SK-N-SH (cell line): ENCODE results near the gene HOXA6. TPM values are rescaled to one million over a fixed set of nuclear protein-coding genes. Genes with fewer than 3 reads are reported as not detected.

Source experiments
- CTCF ChIA-PET: fragments of 300-600, 350-600 bp; formaldehyde crosslinking; extraction: SDS; loops from one replicate; lab custom pipeline; 2021; lab: Yijun Ruan, JAX
- POLR2A ChIA-PET: fragments of 350-600 bp; sonication (Branson Sonifier 250); formaldehyde crosslinking; extraction: SDS; loops from one replicate; lab custom pipeline; 2020; ENCODE audit warnings: antibody characterized with exemption, inconsistent platforms; lab: Yijun Ruan, JAX
- DNase-seq: peaks from one replicate; pipeline ENCODE4 v3.0.0; 2012
- H2AFZ ChIP-seq: fragments of 200-600 bp; sonication (generic); 2 replicates; pipeline ENCODE4 v1.8.1; 2016; ENCODE audit warnings: antibody characterized with exemption, mild to moderate bottlenecking, low read depth
- H3F3A ChIP-seq: fragments of 200-600 bp; sonication (generic); replicated peaks from 2 replicates; pipeline ENCODE3; 2016; ENCODE audit warnings: antibody characterized with exemption, mild to moderate bottlenecking; ENCODE audit not compliant: insufficient read depth
- H3K27ac ChIP-seq, 2 experiments: fragments of 200-500 bp in 1 of 2; fragments of 200-600 bp in 1 of 2; sonication (Bioruptor generic) in 1 of 2; sonication (generic), shearing (Covaris generic) in 1 of 2; 2 replicates each; pipeline versions ENCODE4 v1.5.1 to v1.6.1; 2014 to 2016; ENCODE audit warnings: low read depth in 2 of 2, inconsistent platforms in 1 of 2, low read length in 1 of 2, mild to moderate bottlenecking in 1 of 2, mixed read lengths in 1 of 2
- H3K27me3 ChIP-seq: fragments of 200-600 bp; sonication (generic), shearing (Covaris generic); 2 replicates; pipeline ENCODE4 v1.6.1; 2016; ENCODE audit warnings: mixed run types; ENCODE audit not compliant: insufficient read depth
- H3K36me3 ChIP-seq, 2 experiments: fragments of 200-500 bp in 1 of 2; fragments of 200-600 bp in 1 of 2; sonication (Bioruptor generic) in 1 of 2; sonication (generic) in 1 of 2; replicated peaks in 1 of 2; 2 replicates each; pipeline versions ENCODE3 to v1.5.1; 2014 to 2016; ENCODE audit warnings: low read length in 1 of 2, mild to moderate bottlenecking in 1 of 2; ENCODE audit not compliant: insufficient read depth in 2 of 2, control insufficient read depth in 1 of 2
- H3K4me1 ChIP-seq, 2 experiments: fragments of 200-500 bp in 1 of 2; fragments of 200-600 bp in 1 of 2; sonication (Bioruptor generic) in 1 of 2; sonication (generic), shearing (Covaris generic) in 1 of 2; 2 replicates each; pipeline versions ENCODE4 v1.5.1 to v1.6.1; 2014 to 2016; ENCODE audit warnings: low read depth in 1 of 2, low read length in 1 of 2, mixed run types in 1 of 2; ENCODE audit not compliant: insufficient read depth in 2 of 2, control insufficient read depth in 1 of 2
- H3K4me2 ChIP-seq: fragments of 200-600 bp; sonication (generic), shearing (Covaris generic); 2 replicates; pipeline ENCODE4 v1.6.1; 2017; ENCODE audit warnings: mixed run types
- H3K4me3 ChIP-seq, 2 experiments: fragments of 200-500 bp in 1 of 2; fragments of 200-600 bp in 1 of 2; sonication (Bioruptor generic) in 1 of 2; sonication (generic), shearing (Covaris generic) in 1 of 2; 2 replicates each; pipeline versions ENCODE4 v1.5.1 to v1.8.1; 2014 to 2016; ENCODE audit warnings: low read depth in 2 of 2, inconsistent platforms in 1 of 2, low read length in 1 of 2, mild to moderate bottlenecking in 1 of 2, mixed read lengths in 1 of 2, moderate library complexity in 1 of 2
- H3K79me2 ChIP-seq: fragments of 200-600 bp; sonication (generic); 2 replicates; pipeline ENCODE4 v1.8.1; 2017; ENCODE audit warnings: mild to moderate bottlenecking; ENCODE audit not compliant: insufficient read depth
- H3K9ac ChIP-seq: fragments of 200-600 bp; sonication (generic); 2 replicates; pipeline ENCODE4 v1.6.1; 2017; ENCODE audit warnings: mixed run types
- H3K9me2 ChIP-seq: fragments of 200-600 bp; sonication (generic); 2 replicates; pipeline ENCODE4 v1.6.1; 2017; ENCODE audit warnings: mixed run types
- H3K9me3 ChIP-seq: fragments of 200-600 bp; sonication (generic); 2 replicates; pipeline ENCODE4 v1.6.1; 2017; ENCODE audit warnings: mixed run types, mild to moderate bottlenecking, moderate library complexity
- H4K20me1 ChIP-seq: fragments of 200-600 bp; sonication (generic); 2 replicates; pipeline ENCODE4 v1.6.1; 2017; ENCODE audit warnings: mild to moderate bottlenecking, mixed run types; ENCODE audit not compliant: insufficient read depth
- EP300 ChIP-seq, 2 experiments: IDR thresholded peaks; 2 replicates each; pipeline versions ENCODE4 v1.4.0 to v1.6.1; 2012; ENCODE audit warnings: borderline replicate concordance in 1 of 2, low read depth in 1 of 2, low read length in 1 of 2
- EZH2phosphoT487 ChIP-seq: fragments of 200-600 bp; sonication (generic); IDR thresholded peaks from 2 replicates; pipeline ENCODE4 v1.6.1; 2017; ENCODE audit warnings: low read depth, mixed run types, mild to moderate bottlenecking, antibody characterized with exemption, moderate library complexity, borderline replicate concordance
- FOSL2 ChIP-seq: IDR thresholded peaks from 2 replicates; pipeline ENCODE4 v1.4.0; 2012; ENCODE audit warnings: low read depth, mild to moderate bottlenecking, moderate library complexity, borderline replicate concordance
- GABPA ChIP-seq: IDR thresholded peaks from 2 replicates; pipeline ENCODE4 v1.4.0; 2012; ENCODE audit warnings: low read depth, mild to moderate bottlenecking
- GATA2 ChIP-seq: sonication (generic); formaldehyde crosslinking; IDR thresholded peaks from 2 replicates; pipeline ENCODE4 v1.5.0; 2020; ENCODE audit warnings: mild to moderate bottlenecking, missing genetic modification reagents
- JUND ChIP-seq: IDR thresholded peaks from 2 replicates; pipeline ENCODE4 v1.4.0; 2012
- NFIC ChIP-seq: IDR thresholded peaks from 2 replicates; pipeline ENCODE4 v1.4.0; 2012; ENCODE audit warnings: borderline replicate concordance
- RAD21 ChIP-seq: IDR thresholded peaks from 2 replicates; pipeline ENCODE4 v1.6.1; 2012; ENCODE audit warnings: mild to moderate bottlenecking, low read length
- RFX5 ChIP-seq: IDR thresholded peaks from 2 replicates; pipeline ENCODE4 v1.6.1; 2012; ENCODE audit warnings: mild to moderate bottlenecking, improper control_type of control experiment, low read length
- RXRA ChIP-seq: IDR thresholded peaks from 2 replicates; pipeline ENCODE4 v1.4.0; 2012; ENCODE audit warnings: low read depth, mild to moderate bottlenecking, borderline replicate concordance
- SIN3A ChIP-seq: IDR thresholded peaks from 2 replicates; pipeline ENCODE4 v1.6.1; 2012; ENCODE audit warnings: low read depth, mild to moderate bottlenecking, low read length, moderate library complexity, borderline replicate concordance
- SMC3 ChIP-seq: IDR thresholded peaks from 2 replicates; pipeline ENCODE4 v1.6.1; 2012; ENCODE audit warnings: low read depth, low read length, improper control_type of control experiment
- TAF1 ChIP-seq: IDR thresholded peaks from 2 replicates; pipeline ENCODE4 v1.6.1; 2012; ENCODE audit warnings: low read depth, mild to moderate bottlenecking, low read length, moderate library complexity, borderline replicate concordance
- TEAD4 ChIP-seq: IDR thresholded peaks from 2 replicates; pipeline ENCODE4 v1.4.0; 2012; ENCODE audit warnings: mild to moderate bottlenecking, borderline replicate concordance; ENCODE audit not compliant: insufficient read depth
- YY1 ChIP-seq: IDR thresholded peaks from 2 replicates; pipeline ENCODE4 v1.4.0; 2012; ENCODE audit warnings: low read depth, mild to moderate bottlenecking
- WGBS: methylation state at CpG from one replicate; pipeline ENCODE4 v1.1.6; 2017; ENCODE audit warnings: low lambda C conversion rate; 5-methylcytosine and 5-hydroxymethylcytosine counted together
- polyA plus RNA-seq, 3 experiments: library from polyadenylated mRNA; depleted of rRNA; stranded (reverse); fragments of >200 nt; gene quantifications; 2 replicates each; pipeline ENCODE4 v1.2.3, GENCODE V29; 2012
- TF ChIP-seq, protein P1 (sequence below): IDR thresholded peaks from 2 replicates; pipeline ENCODE4 v1.4.0; 2012; ENCODE audit warnings: low read depth, borderline replicate concordance
- TF ChIP-seq, protein P2 (sequence below): IDR thresholded peaks from 2 replicates; pipeline ENCODE4 v1.4.0; 2012; ENCODE audit warnings: low read depth
- TF ChIP-seq, protein P3 (sequence below): IDR thresholded peaks from 2 replicates; pipeline ENCODE4 v1.4.0; 2012; ENCODE audit warnings: low read depth, borderline replicate concordance
- TF ChIP-seq, protein P4 (sequence below): IDR thresholded peaks from 2 replicates; pipeline ENCODE4; 2012

Gene HOXA6
- polyA plus RNA-seq, 1 of the 3 experiments (the other 2 are of a cell fraction): not detected

DNA sequence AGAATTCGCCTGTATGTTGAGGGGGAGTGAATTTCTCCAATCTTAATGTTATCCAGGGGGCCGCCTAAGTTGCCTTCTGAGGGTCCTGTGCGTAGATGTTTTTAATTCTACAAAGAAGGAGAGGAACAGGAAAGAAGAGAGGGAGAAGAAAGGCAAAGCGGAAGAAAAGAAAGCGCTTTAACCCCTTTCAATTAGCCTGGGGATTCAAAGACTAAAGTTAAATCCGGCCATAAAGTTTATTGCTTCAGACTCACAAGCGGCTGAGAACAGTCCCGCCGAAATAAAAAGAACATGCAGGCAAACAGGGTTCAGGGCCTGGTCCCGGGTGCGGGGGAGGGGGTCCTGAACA is 8.6 kb downstream of the HOXA6 start:
- Histone ChIP-seq H3K79me2 (no peaks in the 10 kb centered on the region), H2AFZ (no peak overlapping the region), H3K4me3 (no peak overlapping the region), H3K4me2 (no peak overlapping the region), H3K27me3 (peaks cover 100% of the 10 kb centered on the region), H3K4me1 (peaks cover 8 to 10% of the 10 kb centered on the region in 2 experiments; a peak in 1 of 4 replicates), H3F3A (no peaks in the 10 kb centered on the region), H3K27ac (no peak overlapping the region), H4K20me1 (no peaks in the 10 kb centered on the region), H3K9me2 (no peaks in the 10 kb centered on the region), H3K9me3 (no peaks in the 10 kb centered on the region), H3K9ac (no peak overlapping the region), H3K36me3 (no peaks in the 10 kb centered on the region)
- TF ChIP-seq RFX5 (no peak), RAD21 (no peak), SMC3 (no peak), YY1 (no peak), SIN3A (no peak), RXRA (no peak), TAF1 (no peak), TEAD4 (no peak), GABPA (no peak), EZH2phosphoT487 (no peak), NFIC (no peak), EP300 (IDR thresholded peaks at IDR 0.05; ENCODE audit: borderline replicate concordance in 1 of 2, low read depth in 1 of 2, low read length in 1 of 2) (no peak), FOSL2 (no peak), JUND (no peak), GATA2 (CRISPR knock-in tag) (no peak)
- TF ChIP-seq, protein P1, sequence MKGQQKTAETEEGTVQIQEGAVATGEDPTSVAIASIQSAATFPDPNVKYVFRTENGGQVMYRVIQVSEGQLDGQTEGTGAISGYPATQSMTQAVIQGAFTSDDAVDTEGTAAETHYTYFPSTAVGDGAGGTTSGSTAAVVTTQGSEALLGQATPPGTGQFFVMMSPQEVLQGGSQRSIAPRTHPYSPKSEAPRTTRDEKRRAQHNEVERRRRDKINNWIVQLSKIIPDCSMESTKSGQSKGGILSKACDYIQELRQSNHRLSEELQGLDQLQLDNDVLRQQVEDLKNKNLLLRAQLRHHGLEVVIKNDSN: no peak
- TF ChIP-seq, protein P2, sequence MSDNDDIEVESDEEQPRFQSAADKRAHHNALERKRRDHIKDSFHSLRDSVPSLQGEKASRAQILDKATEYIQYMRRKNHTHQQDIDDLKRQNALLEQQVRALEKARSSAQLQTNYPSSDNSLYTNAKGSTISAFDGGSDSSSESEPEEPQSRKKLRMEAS: no peak
- TF ChIP-seq, protein P3, sequence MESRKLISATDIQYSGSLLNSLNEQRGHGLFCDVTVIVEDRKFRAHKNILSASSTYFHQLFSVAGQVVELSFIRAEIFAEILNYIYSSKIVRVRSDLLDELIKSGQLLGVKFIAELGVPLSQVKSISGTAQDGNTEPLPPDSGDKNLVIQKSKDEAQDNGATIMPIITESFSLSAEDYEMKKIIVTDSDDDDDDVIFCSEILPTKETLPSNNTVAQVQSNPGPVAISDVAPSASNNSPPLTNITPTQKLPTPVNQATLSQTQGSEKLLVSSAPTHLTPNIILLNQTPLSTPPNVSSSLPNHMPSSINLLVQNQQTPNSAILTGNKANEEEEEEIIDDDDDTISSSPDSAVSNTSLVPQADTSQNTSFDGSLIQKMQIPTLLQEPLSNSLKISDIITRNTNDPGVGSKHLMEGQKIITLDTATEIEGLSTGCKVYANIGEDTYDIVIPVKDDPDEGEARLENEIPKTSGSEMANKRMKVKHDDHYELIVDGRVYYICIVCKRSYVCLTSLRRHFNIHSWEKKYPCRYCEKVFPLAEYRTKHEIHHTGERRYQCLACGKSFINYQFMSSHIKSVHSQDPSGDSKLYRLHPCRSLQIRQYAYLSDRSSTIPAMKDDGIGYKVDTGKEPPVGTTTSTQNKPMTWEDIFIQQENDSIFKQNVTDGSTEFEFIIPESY: no peak
- TF ChIP-seq, protein P4, sequence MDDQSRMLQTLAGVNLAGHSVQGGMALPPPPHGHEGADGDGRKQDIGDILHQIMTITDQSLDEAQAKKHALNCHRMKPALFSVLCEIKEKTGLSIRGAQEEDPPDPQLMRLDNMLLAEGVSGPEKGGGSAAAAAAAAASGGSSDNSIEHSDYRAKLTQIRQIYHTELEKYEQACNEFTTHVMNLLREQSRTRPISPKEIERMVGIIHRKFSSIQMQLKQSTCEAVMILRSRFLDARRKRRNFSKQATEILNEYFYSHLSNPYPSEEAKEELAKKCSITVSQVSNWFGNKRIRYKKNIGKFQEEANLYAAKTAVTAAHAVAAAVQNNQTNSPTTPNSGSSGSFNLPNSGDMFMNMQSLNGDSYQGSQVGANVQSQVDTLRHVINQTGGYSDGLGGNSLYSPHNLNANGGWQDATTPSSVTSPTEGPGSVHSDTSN: no peak
- ChIA-PET CTCF (interaction anchor here (3.8 kb wide), 1 partner anchor 12 kb away, joined by 31 read pairs; the partner anchor contains the start of gene HOXA3), POLR2A (no interaction called here)
- no peak for DNase-seq
- WGBS: 28% methylated on average over 11 of the region's 11 CpGs
